HCT116 (cell line): ENCODE results near the gene RABL6. TPM values are rescaled to one million over a fixed set of nuclear protein-coding genes. Genes with fewer than 3 reads are reported as not detected.

Experiments used
- ATAC-seq: fragments of 200-7000 bp; cut with Tn5 transposase; 2 replicates; pipeline ENCODE4 v1.9.1; 2020; ENCODE audit warnings: mild to moderate bottlenecking, moderate library complexity
- BruUV-seq: library from RNA; stranded (reverse); fragments of 400-500 nt; replicated peaks from 2 replicates; lab custom pipeline; 2021; lab: Mats Ljungman, UMichigan
- CTCF ChIA-PET: fragments of 300-600 bp; sonication (Branson Sonifier 250); formaldehyde crosslinking; loops from one replicate; lab custom pipeline; 2021; ENCODE audit warnings: antibody characterized with exemption; lab: Charles Lee
- POLR2A ChIA-PET: fragments of 300-600, 350-600 bp; sonication (Branson Sonifier 250); formaldehyde crosslinking; loops from one replicate; lab custom pipeline; 2021; ENCODE audit warnings: antibody characterized with exemption; lab: Charles Lee
- RAD21 ChIA-PET, 2 experiments: fragments of 300-600 bp; sonication (Branson Sonifier 250); formaldehyde crosslinking; loops; one replicate each; lab custom pipeline; 2023; ENCODE audit warnings: low total read pairs in 2 of 2; ENCODE audit not compliant: uncharacterized antibody in 2 of 2, unreplicated experiment in 2 of 2, low non-redundant PET in 1 of 2; lab: Charles Lee
- DNase-seq: peaks from one replicate; pipeline ENCODE4 v3.0.0-alpha.2; 2010; ENCODE audit warnings: low read depth, low spot score
- H2AFZ ChIP-seq: fragments of 200-600 bp; shearing (Covaris generic), sonication (generic); 2 replicates; pipeline ENCODE4 v1.6.1; 2017; ENCODE audit warnings: low read depth, mixed run types, mixed read lengths, antibody characterized with exemption, low read length; ENCODE audit not compliant: poor library complexity, severe bottlenecking
- H3K27ac ChIP-seq: 2 replicates; pipeline ENCODE4 v1.5.1; 2012; ENCODE audit warnings: low read depth, low read length
- H3K27me3 ChIP-seq: fragments of 200-600 bp; sonication (generic); 2 replicates; pipeline ENCODE4 v1.6.1; 2016; ENCODE audit warnings: mixed run types, low read length, mixed read lengths; ENCODE audit not compliant: insufficient read depth
- H3K36me3 ChIP-seq, 2 experiments: fragments of 200-500 bp in 1 of 2; fragments of 200-600 bp in 1 of 2; sonication (Bioruptor generic) in 1 of 2; sonication (generic) in 1 of 2; 2 replicates each; pipeline versions ENCODE4 v1.5.1 to v1.6.1; 2014 to 2016; ENCODE audit warnings: low read length in 2 of 2, inconsistent platforms in 1 of 2, mixed read lengths in 1 of 2, mixed run types in 1 of 2; ENCODE audit not compliant: insufficient read depth in 2 of 2, control insufficient read depth in 1 of 2
- H3K4me1 ChIP-seq, 2 experiments: fragments of 200-600 bp in 1 of 2; sonication (generic) in 1 of 2; 2 replicates each; pipeline versions ENCODE4 v1.5.1 to v1.6.1; 2012 to 2017; ENCODE audit warnings: low read length in 2 of 2, inconsistent platforms in 1 of 2, mild to moderate bottlenecking in 1 of 2, mixed read lengths in 1 of 2, mixed run types in 1 of 2, moderate library complexity in 1 of 2; ENCODE audit not compliant: insufficient read depth in 2 of 2, control insufficient read depth in 1 of 2
- H3K4me2 ChIP-seq: fragments of 200-600 bp; sonication (generic); 2 replicates; pipeline ENCODE4 v1.6.1; 2017; ENCODE audit warnings: mixed run types, low read length, mixed read lengths
- H3K4me3 ChIP-seq, 2 experiments: fragments of 200-600 bp in 1 of 2; sonication (generic) in 1 of 2; replicated peaks in 1 of 2; 2 replicates each; pipeline ENCODE4 v1.5.1; 2011 to 2016; ENCODE audit warnings: low read length in 2 of 2, control low read depth in 1 of 2, low read depth in 1 of 2, mild to moderate bottlenecking in 1 of 2, mixed read lengths in 1 of 2, mixed run types in 1 of 2
- H3K79me2 ChIP-seq: fragments of 200-600 bp; sonication (generic); 2 replicates; pipeline ENCODE4 v1.6.1; 2017; ENCODE audit warnings: mild to moderate bottlenecking, mixed run types, low read length, moderate library complexity, mixed read lengths; ENCODE audit not compliant: insufficient read depth
- H3K9ac ChIP-seq: fragments of 200-600 bp; sonication (generic); 2 replicates; pipeline ENCODE4 v1.6.1; 2016; ENCODE audit warnings: low read length, mixed read lengths
- H3K9me2 ChIP-seq: fragments of 200-600 bp; sonication (generic), shearing (Covaris generic); 2 replicates; pipeline ENCODE4 v1.6.1; 2017; ENCODE audit warnings: mixed run types, mild to moderate bottlenecking, moderate library complexity; ENCODE audit not compliant: insufficient read depth
- H3K9me3 ChIP-seq, 2 experiments: fragments of 200-500 bp in 1 of 2; fragments of 200-600 bp in 1 of 2; sonication (Bioruptor generic) in 1 of 2; sonication (generic) in 1 of 2; 2 replicates each; pipeline ENCODE4 v1.6.1; 2014 to 2017; ENCODE audit warnings: low read length in 2 of 2, mixed read lengths in 2 of 2, inconsistent platforms in 1 of 2, low read depth in 1 of 2, mild to moderate bottlenecking in 1 of 2, mixed run types in 1 of 2, moderate library complexity in 1 of 2; ENCODE audit not compliant: control insufficient read depth in 1 of 2, insufficient read depth in 1 of 2
- H4K20me1 ChIP-seq: fragments of 200-600 bp; sonication (generic), shearing (Covaris generic); 2 replicates; pipeline ENCODE4 v1.6.1; 2017; ENCODE audit warnings: mixed run types, mild to moderate bottlenecking, moderate library complexity; ENCODE audit not compliant: insufficient read depth
- POLR2A ChIP-seq: IDR thresholded peaks from 2 replicates; pipeline ENCODE4 v1.7.0; 2011; ENCODE audit warnings: borderline replicate concordance; ENCODE audit not compliant: insufficient read depth, insufficient read length; ENCODE audit errors: extremely low read depth
- POLR2AphosphoS5 ChIP-seq: IDR thresholded peaks from 2 replicates; pipeline ENCODE4 v1.6.1; 2011; ENCODE audit warnings: mild to moderate bottlenecking, low read depth, low read length, moderate library complexity
- TCF7L2 ChIP-seq: IDR thresholded peaks from 2 replicates; pipeline ENCODE4 v1.7.0; 2011; ENCODE audit warnings: borderline replicate concordance, inconsistent platforms; ENCODE audit not compliant: insufficient read depth, insufficient read length; ENCODE audit errors: extremely low read depth
- ZBTB33 ChIP-seq: IDR thresholded peaks from 2 replicates; pipeline ENCODE4 v1.6.1; 2011; ENCODE audit warnings: mild to moderate bottlenecking, low read length, moderate library complexity; ENCODE audit not compliant: insufficient replicate concordance; ENCODE audit errors: extremely low read depth
- intact Hi-C: fragments of 100-400 bp; cut with micrococcal nuclease; formaldehyde crosslinking; loops from 2 replicates; pipeline ENCODE4 v1.10.0; 2022
- total RNA-seq: library from RNA; stranded (reverse); gene quantifications from one replicate; pipeline ENCODE4 v1.2.1, GENCODE V29; 2021; ENCODE audit not compliant: unreplicated experiment

The RABL6 gene
- total RNA-seq, 1 experiment from 2014 or later = 98.6 TPM

- Histone ChIP-seq H3K9ac (peak within 1 kb of the TSS; percentile 93), H3K27me3 (no peaks in the 10 kb centered on the region), H3K4me2 (peak within 1 kb of the TSS; percentile 95), H3K79me2 (peaks cover 44% of the 10 kb centered on the region), H3K9me3 (no peaks in the 10 kb centered on the region), H2AFZ (no peak within 1 kb of the TSS), H4K20me1 (no peaks in the 10 kb centered on the region)
- ChIA-PET CTCF (interaction anchor here (1.0 to 1.6 kb wide), 4 partner anchors 13 to 62 kb away, joined by 3 to 7 read pairs (median 4); partner anchors contain the start of gene AJM1), RAD21 (no interaction called here), POLR2A (interaction anchor here (0.6 to 1.0 kb wide), 2 partner anchors 20 to 68 kb away, joined by 3 read pairs; partner anchors contain the start of gene EDF1)
- ATAC-seq (peak; percentile 96), DNase-seq (peak; percentile 98)
- TF ChIP-seq POLR2A = peak; percentile 71
- no peak for TF ChIP-seq ZBTB33
- peak; percentile 79 for TF ChIP-seq TCF7L2
- TF ChIP-seq POLR2AphosphoS5 = peak; percentile 90
- TF ChIP-seq, all 23 proteins: peak for 3
- no TSS peak for BruUV-seq
- Histone ChIP-seq H3K27ac (peak within 1 kb of the TSS; percentile 88), H3K36me3 (peaks cover 0 to 8% of the 10 kb centered on the region in 2 experiments; a peak in 1 of 4 replicates), H3K9me2 (no peaks in the 10 kb centered on the region), H3K4me1 (peaks cover 25 to 39% of the 10 kb centered on the region in 2 experiments), H3K4me3 (peak within 1 kb of the TSS; percentile 79 to 91)
- intact Hi-C loops = no loop called here
Observed at GRCh38 chr9:136885950-136886578, 78.3 kb downstream of the RABL6 start, which contains the start of gene TRAF2. Gene TRAF2 (plus strand): TSS chr9:136886516. CDS start chr9:136898741, 12,225 bp downstream.
